Stimulated activated naive CD4-positive, alpha-beta T cell treated with Interleukin-2 at 50 U/mL for 16 hours (primary cell): Measurements from ENCODE around the gene CUX1.
"Not testable (repeated sequence)": the region's sequence is repeated elsewhere in the genome, so short reads cannot be mapped to it uniquely, and the experiment has no call there.

Experiments used
- DNase-seq: peaks from one replicate; lab custom pipeline; 2025; lab: John Stamatoyannopoulos, UW

Gene CUX1

GRCh38 chr7:101917566-101917965 lies 100.1 kb downstream of the CUX1 start:
- no peak for DNase-seq

DNA sequence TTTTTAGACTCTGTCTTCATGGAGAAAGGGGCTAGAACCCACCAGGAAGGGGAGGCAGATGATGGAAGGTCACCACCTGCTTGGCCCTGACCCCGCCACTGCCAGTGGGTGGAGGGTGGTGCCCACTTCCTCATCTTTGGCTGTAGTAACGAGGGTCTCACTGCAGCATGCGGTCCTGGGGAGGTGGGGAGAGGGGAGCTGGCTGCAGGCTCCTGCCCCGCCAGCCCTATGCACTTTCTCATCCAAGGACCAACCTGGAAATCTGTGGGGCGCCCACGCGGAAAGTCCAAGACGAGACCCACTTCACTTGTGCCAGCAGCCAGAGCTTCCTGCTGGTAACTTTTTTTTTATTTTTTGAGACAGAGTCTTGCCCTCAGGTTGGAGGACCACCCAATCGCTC lies 101.0 kb downstream of the CUX1 start:
- DNase-seq = no peak

- no peak for DNase-seq
Measured at GRCh38 chr7:101919363-101920115, 102.1 kb downstream of the CUX1 start.

- no peak for DNase-seq
Measured at GRCh38 chr7:101921061-101921460, 103.6 kb downstream of the CUX1 start.

- not testable (repeated sequence) for DNase-seq
Measured at GRCh38 chr7:101921546-101922489, 104.4 kb downstream of the CUX1 start.

DNA sequence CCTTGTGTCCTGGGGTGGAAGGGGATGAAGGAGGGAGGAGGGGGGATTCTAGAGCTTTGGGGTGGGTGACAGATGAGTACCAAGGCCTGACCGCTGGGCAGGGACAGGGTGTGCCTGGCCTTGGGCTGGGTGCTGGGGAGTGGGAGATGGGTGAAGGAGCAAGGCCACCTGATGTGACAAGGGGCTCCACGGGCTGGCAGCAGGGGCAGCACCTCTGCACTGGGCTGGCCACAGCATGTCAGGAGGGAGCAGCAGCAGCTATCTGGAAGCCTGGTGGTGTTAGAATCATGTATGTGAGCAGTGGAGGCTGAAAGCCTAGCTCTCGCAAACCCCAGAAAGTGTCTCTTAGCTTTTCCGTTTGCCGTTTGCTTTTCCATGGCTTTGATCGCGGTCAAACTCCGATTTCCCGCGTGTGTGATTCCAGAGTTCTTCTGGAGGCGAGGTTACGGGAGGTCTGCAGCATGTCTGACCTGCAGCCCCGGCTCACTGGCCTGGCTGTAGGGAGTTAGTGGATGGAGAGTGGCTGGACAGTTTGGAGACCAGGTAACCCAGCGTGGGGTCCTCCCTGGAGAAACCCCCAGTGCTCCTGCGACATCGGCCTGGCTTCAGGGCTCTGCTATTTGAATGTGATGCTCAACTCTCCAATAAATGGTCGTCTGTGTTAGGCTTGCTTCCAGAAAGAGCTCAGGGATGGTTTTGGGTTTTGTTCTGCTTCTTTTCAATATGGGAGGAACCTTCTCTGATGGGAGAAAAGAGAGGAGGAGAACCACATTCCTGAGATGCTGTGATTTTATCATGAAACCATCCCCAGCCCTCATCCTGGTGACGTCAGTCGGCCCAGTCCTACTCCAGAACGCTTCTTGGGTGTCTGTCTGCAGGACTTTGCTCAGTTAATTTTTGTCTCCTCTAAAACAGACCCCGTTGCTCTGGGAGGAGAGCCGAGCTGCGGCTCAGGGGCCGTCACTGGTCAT lies 105.5 kb downstream of the CUX1 start:
- no peak for DNase-seq

DNA sequence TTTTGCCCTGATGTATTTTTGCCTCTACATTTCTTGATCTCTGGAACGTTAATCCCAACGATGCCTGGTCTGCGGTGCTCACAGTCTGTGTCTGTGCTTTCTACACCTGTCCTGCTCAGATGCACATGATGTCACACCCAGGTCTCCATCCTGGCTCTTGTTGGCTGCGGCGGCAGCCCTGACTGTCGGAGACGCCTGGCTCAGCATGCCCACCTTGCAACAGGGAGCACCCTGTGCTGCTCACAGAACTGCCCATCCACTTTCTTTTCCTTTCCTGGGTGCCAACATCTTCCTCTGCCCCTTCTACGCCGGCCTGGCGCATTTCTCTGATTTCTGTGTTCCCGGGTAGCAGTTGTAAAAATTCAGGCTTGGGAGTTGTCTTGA lies 106.2 kb downstream of the CUX1 start:
- no peak for DNase-seq

GRCh38 chr7:101924171-101924570 lies 106.7 kb downstream of the CUX1 start:
- no peak for DNase-seq

GRCh38 chr7:101926265-101926664 lies 108.8 kb downstream of the CUX1 start:
- no peak for DNase-seq

DNA sequence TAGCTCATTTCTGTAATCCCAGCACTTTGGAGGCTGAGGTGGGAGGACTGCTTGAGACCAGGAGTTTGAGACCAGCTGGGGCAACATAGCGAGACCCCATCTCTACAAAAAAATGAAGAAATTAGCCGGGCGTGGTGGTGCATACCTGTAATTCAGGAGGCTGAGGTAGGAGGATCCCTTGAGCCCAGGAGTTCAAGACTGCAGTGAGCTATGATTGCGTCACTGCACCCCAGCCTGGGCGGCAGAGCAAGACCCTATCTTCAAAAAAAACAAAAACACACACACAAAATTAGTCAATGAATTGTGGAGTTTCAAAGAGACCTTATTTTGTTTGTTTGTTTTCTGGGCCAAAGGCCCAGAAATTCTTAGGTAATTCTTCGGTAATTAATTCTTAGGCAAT lies 110.0 kb downstream of the CUX1 start:
- no peak for DNase-seq

GRCh38 chr7:101927802-101928201 lies 110.4 kb downstream of the CUX1 start:
- no peak for DNase-seq

GRCh38 chr7:101929256-101929655 lies 111.8 kb downstream of the CUX1 start:
- DNase-seq = no peak

GRCh38 chr7:101929911-101930310 lies 112.5 kb downstream of the CUX1 start:
- not testable (repeated sequence) for DNase-seq

- DNase-seq = no peak
Measured at GRCh38 chr7:101932083-101932482, 114.7 kb downstream of the CUX1 start.

GRCh38 chr7:101933028-101933427 lies 115.6 kb downstream of the CUX1 start:
- no peak for DNase-seq

DNA sequence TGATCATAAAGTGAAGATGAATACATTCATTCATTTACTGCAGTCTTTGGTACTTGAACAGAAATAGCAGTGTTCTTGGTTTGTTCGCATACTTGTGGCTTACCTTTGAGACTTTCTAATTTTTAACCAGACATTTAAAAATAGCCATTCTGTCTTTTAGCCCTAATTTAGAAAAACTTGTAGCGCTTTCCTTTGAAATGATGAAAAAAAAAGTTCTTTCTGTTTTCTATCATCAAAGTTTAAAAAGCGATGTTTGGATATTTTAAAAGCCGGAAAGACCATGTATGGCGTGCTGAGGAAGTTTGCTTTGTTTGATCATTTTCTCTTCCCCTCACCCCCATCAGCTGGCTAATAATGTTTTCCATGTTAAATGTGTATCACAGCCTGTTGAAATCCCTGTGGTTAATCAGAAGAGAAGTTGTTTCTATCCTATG lies 116.3 kb downstream of the CUX1 start:
- no peak for DNase-seq

- no peak for DNase-seq
Measured at GRCh38 chr7:101934618-101935017, 117.2 kb downstream of the CUX1 start.

- no peak for DNase-seq
Measured at GRCh38 chr7:101935521-101936141, 118.2 kb downstream of the CUX1 start.

- DNase-seq = no peak
Measured at GRCh38 chr7:101936223-101936610, 118.8 kb downstream of the CUX1 start.

GRCh38 chr7:101936611-101937231 lies 119.3 kb downstream of the CUX1 start:
- no peak for DNase-seq
